A549 (cell line): ENCODE results near the gene DNAJB12. TPM values are rescaled to one million over a fixed set of nuclear protein-coding genes. Genes with fewer than 3 reads are reported as not detected.
A peak's percentile ranks its signal among the peaks of the same experiment; 100 is the strongest.
"Not testable (repeated sequence)": the region's sequence is repeated elsewhere in the genome, so short reads cannot be mapped to it uniquely, and the experiment has no call there.

ENCODE experiments used
- ATAC-seq, 2 experiments: fragments of 200-7000 bp in 1 of 2; fragments of >200 bp in 1 of 2; cut with Nextera tagmentation in 1 of 2; cut with Tn5 transposase in 1 of 2; 3 replicates each; pipeline versions ENCODE4 v1.8.0 to v1.9.1; 2018 to 2020; ENCODE audit warnings: mild to moderate bottlenecking in 1 of 2, moderate library complexity in 1 of 2
- CTCF ChIA-PET: fragments of 300-600 bp; sonication (Branson Sonifier 250); formaldehyde crosslinking; extraction: SDS; loops from one replicate; lab custom pipeline; 2021; ENCODE audit warnings: antibody characterized with exemption, inconsistent platforms; lab: Yijun Ruan, JAX
- POLR2A ChIA-PET: fragments of 350-600 bp; formaldehyde crosslinking; extraction: SDS; loops from one replicate; lab custom pipeline; 2021; ENCODE audit warnings: antibody characterized with exemption, inconsistent platforms; lab: Yijun Ruan, JAX
- DNase-seq, 2 experiments: peaks; one replicate each; pipeline versions ENCODE4 v3.0.0 to v3.0.0-alpha.2; 2011 to 2016; ENCODE audit warnings: low read depth in 1 of 2, low spot score in 1 of 2
- FAIRE-seq: peaks from 2 replicates; lab custom pipeline; 2011; peaks lifted over from hg19 to GRCh38; lab: Jason Lieb, UNC
- H3K27ac ChIP-seq, 2 experiments: fragments of >200 bp; sonication (Bioruptor Twin); formaldehyde crosslinking; 3 replicates each; pipeline ENCODE4 v1.5.1; 2016 to 2017
- H3K4me1 ChIP-seq: fragments of >200 bp; sonication (Bioruptor Twin); formaldehyde crosslinking; 3 replicates; pipeline ENCODE4 v1.6.1; 2016
- H3K4me2 ChIP-seq: fragments of >200 bp; sonication (Bioruptor Twin); formaldehyde crosslinking; 3 replicates; pipeline ENCODE4 v1.6.1; 2016
- H3K4me3 ChIP-seq: fragments of >200 bp; sonication (Bioruptor Twin); formaldehyde crosslinking; 3 replicates; pipeline ENCODE4 v1.5.1; 2016
- H3K9me3 ChIP-seq: fragments of >200 bp; sonication (Bioruptor Twin); formaldehyde crosslinking; 3 replicates; pipeline ENCODE4 v1.6.1; 2016
- CBX2 ChIP-seq: fragments of 200-600 bp; sonication (generic); IDR thresholded peaks from 2 replicates; pipeline ENCODE4 v1.6.1; 2016; ENCODE audit warnings: low read depth, mild to moderate bottlenecking, borderline replicate concordance
- CEBPB ChIP-seq, 2 experiments: fragments of >200 bp in 1 of 2; sonication (Bioruptor Twin) in 1 of 2; formaldehyde crosslinking in 1 of 2; IDR thresholded peaks; 2 replicates each; pipeline ENCODE4 v1.6.1; 2012 to 2016
- E2F6 ChIP-seq: IDR thresholded peaks from 2 replicates; pipeline ENCODE4 v1.6.1; 2012; ENCODE audit warnings: low read depth, borderline replicate concordance
- ELK1 ChIP-seq: fragments of 150-350 bp; IDR thresholded peaks from 2 replicates; pipeline ENCODE4 v1.6.1; 2014; ENCODE audit warnings: low read depth, mild to moderate bottlenecking, low read length
- ESRRA ChIP-seq: fragments of 150-350 bp; IDR thresholded peaks from 2 replicates; pipeline ENCODE4 v1.6.1; 2014; ENCODE audit warnings: mild to moderate bottlenecking, low read length, borderline replicate concordance
- FOSL2 ChIP-seq, 2 experiments: fragments of 450-650 bp in 1 of 2; fragments of >200 bp in 1 of 2; sonication (Bioruptor Twin) in 1 of 2; formaldehyde crosslinking; IDR thresholded peaks; 2 replicates each; pipeline versions ENCODE4 v1.5.0 to v1.6.1; 2016 to 2020; ENCODE audit warnings: mild to moderate bottlenecking in 1 of 2, moderate library complexity in 1 of 2
- FOXS1 ChIP-seq: fragments of 250-450 bp; sonication (Bioruptor Pico); IDR thresholded peaks from 2 replicates; pipeline ENCODE4 v1.5.0; 2020; ENCODE audit warnings: mild to moderate bottlenecking, moderate library complexity
- HDAC2 ChIP-seq: fragments of 200-600 bp; sonication (generic); IDR thresholded peaks from 2 replicates; pipeline ENCODE4 v1.6.1; 2016
- HES2 ChIP-seq: fragments of >200 bp; sonication (Bioruptor Twin); formaldehyde crosslinking; IDR thresholded peaks from 2 replicates; pipeline ENCODE4 v1.6.1; 2016
- HEYL ChIP-seq: fragments of 250-450 bp; sonication (Bioruptor Pico); IDR thresholded peaks from 2 replicates; pipeline ENCODE4 v1.8.0; 2021; ENCODE audit warnings: mild to moderate bottlenecking, moderate library complexity
- HOXB13 ChIP-seq: fragments of 250-450 bp; sonication (Bioruptor Pico); IDR thresholded peaks from 2 replicates; pipeline ENCODE4 v1.5.0; 2020; ENCODE audit warnings: low read depth, mild to moderate bottlenecking, moderate library complexity
- JUN ChIP-seq, 2 experiments: fragments of >200 bp; sonication (Bioruptor Twin); formaldehyde crosslinking; IDR thresholded peaks; 2 replicates in 1 of 2; 3 replicates in 1 of 2; pipeline ENCODE4 v1.6.1; 2016 to 2017
- KDM1A ChIP-seq: fragments of 200-600 bp; sonication (generic); IDR thresholded peaks from 2 replicates; pipeline ENCODE4 v1.6.1; 2016; ENCODE audit warnings: low read depth, mild to moderate bottlenecking
- MAFK ChIP-seq: fragments of 450-650 bp; IDR thresholded peaks from 2 replicates; pipeline ENCODE4 v1.6.1; 2014; ENCODE audit not compliant: partially characterized antibody
- MAZ ChIP-seq: fragments of 150-350 bp; IDR thresholded peaks from 2 replicates; pipeline ENCODE4 v1.6.1; 2014; ENCODE audit warnings: antibody characterized with exemption, low read depth, low read length, borderline replicate concordance
- NPAS2 ChIP-seq: fragments of 250-450 bp; sonication (Bioruptor Pico); IDR thresholded peaks from 2 replicates; pipeline ENCODE4 v1.8.0; 2022; ENCODE audit warnings: mild to moderate bottlenecking, moderate library complexity, borderline replicate concordance
- PBX3 ChIP-seq: IDR thresholded peaks from 2 replicates; pipeline ENCODE4 v1.6.1; 2012
- POLR2AphosphoS2 ChIP-seq: conservative IDR thresholded peaks from 2 replicates; pipeline ENCODE4 v1.6.1; 2012; ENCODE audit warnings: low read length, improper control_type of control experiment, inconsistent platforms
- RAD21 ChIP-seq, 2 experiments: fragments of >200 bp in 1 of 2; sonication (Bioruptor Twin) in 1 of 2; formaldehyde crosslinking in 1 of 2; IDR thresholded peaks in 1 of 2; conservative IDR thresholded peaks in 1 of 2; 2 replicates in 1 of 2; 3 replicates in 1 of 2; pipeline ENCODE4 v1.6.1; 2012 to 2018; ENCODE audit warnings: inconsistent platforms in 1 of 2
- RNF2 ChIP-seq: fragments of 200-600 bp; sonication (generic); IDR thresholded peaks from 2 replicates; pipeline ENCODE4 v1.6.1; 2016; ENCODE audit warnings: low read depth, mild to moderate bottlenecking, antibody characterized with exemption, moderate library complexity, borderline replicate concordance
- SMC3 ChIP-seq: fragments of >200 bp; sonication (Bioruptor Twin); formaldehyde crosslinking; IDR thresholded peaks from 3 replicates; pipeline ENCODE4 v1.6.1; 2018; ENCODE audit warnings: inconsistent platforms
- TFCP2L1 ChIP-seq: fragments of 250-450 bp; sonication (Bioruptor Pico); IDR thresholded peaks from 2 replicates; pipeline ENCODE4 v1.5.0; 2021; ENCODE audit warnings: mild to moderate bottlenecking
- USF2 ChIP-seq: fragments of 450-650 bp; IDR thresholded peaks from 2 replicates; pipeline ENCODE4 v1.6.1; 2014; ENCODE audit warnings: antibody characterized with exemption
- ZFP36 ChIP-seq: fragments of 450-650 bp; IDR thresholded peaks from 2 replicates; pipeline ENCODE4 v1.6.1; 2014; ENCODE audit warnings: borderline replicate concordance; ENCODE audit not compliant: partially characterized antibody
- ZNF302 ChIP-seq: fragments of 250-450 bp; sonication (Bioruptor Pico); IDR thresholded peaks from 2 replicates; pipeline ENCODE4 v1.9.0; 2021; ENCODE audit warnings: inconsistent platforms, mild to moderate bottlenecking, moderate library complexity
- WGBS: methylation state at CpG from one replicate; pipeline ENCODE4 v1.1.6; 2017; ENCODE audit errors: missing lambda C conversion rate; 5-methylcytosine and 5-hydroxymethylcytosine counted together
- polyA plus RNA-seq, 4 experiments: library from polyadenylated mRNA; depleted of rRNA in 3 of 4; stranded (reverse); fragments of >200 nt; fragmentation: RNase III in 1 of 4; extraction: RNeasy Plus Mini Kit Qiagen cat#74134 plus additional on column Dnase treatment in 1 of 4; gene quantifications; 2 replicates in 3 of 4; 3 replicates in 1 of 4; pipeline ENCODE4 v1.2.3, GENCODE V29; 2011 to 2017

Gene DNAJB12
- polyA plus RNA-seq, 2 of the 4 experiments (the other 2 are of a cell fraction) = 21.5 to 26.7 TPM

- no peak for ATAC-seq
- H3K4me1 ChIP-seq = no peaks in the 10 kb centered on the region
- no peak overlapping the region; a peak in 1 of 6 replicates for H3K27ac ChIP-seq
- CTCF ChIA-PET = interaction anchor here (2.3 kb wide), 1 partner anchor 447 kb away, joined by 7 read pairs; no protein-coding TSS in a partner anchor
- peak; percentile 7 for FAIRE-seq
- WGBS = 60% methylated on average over 3 of the region's 3 CpGs
- DNase-seq = no peak
- POLR2A ChIA-PET = no interaction called here
- H3K4me2 ChIP-seq = no peak overlapping the region
- H3K4me3 ChIP-seq = no peak overlapping the region
- no peaks in the 10 kb centered on the region for H3K9me3 ChIP-seq
- TF ChIP-seq POLR2AphosphoS2 = no peak
- TF ChIP-seq SMC3 = no peak
- no peak for TF ChIP-seq ELK1
- no peak for TF ChIP-seq ZNF302 (CRISPR knock-in tag)
- TF ChIP-seq CEBPB (IDR thresholded peaks at IDR 0.05) = no peak
- no peak for TF ChIP-seq HOXB13 (CRISPR knock-in tag)
- TF ChIP-seq, all 56 proteins: peak for 0
Measured at GRCh38 chr10:72386916-72387586, 32.3 kb upstream of the DNAJB12 start.

- WGBS = 85% methylated on average over 4 of the region's 4 CpGs
- ATAC-seq = no peak
- DNase-seq = no peak
- ChIA-PET POLR2A (no interaction called here), CTCF (no interaction called here)
- no peaks in the 10 kb centered on the region for H3K9me3 ChIP-seq
- H3K27ac ChIP-seq = no peak overlapping the region
- no peak overlapping the region for H3K4me2 ChIP-seq
- TF ChIP-seq USF2 = no peak
- no peak for TF ChIP-seq FOXS1 (CRISPR knock-in tag)
- no peak for TF ChIP-seq HDAC2
- TF ChIP-seq TFCP2L1 = no peak
- TF ChIP-seq ZFP36 = no peak
- no peak for TF ChIP-seq NPAS2 (CRISPR knock-in tag)
- no peak for TF ChIP-seq JUN (IDR thresholded peaks at IDR 0.05)
- H3K4me1 ChIP-seq = no peaks in the 10 kb centered on the region
- no peak overlapping the region for H3K4me3 ChIP-seq
- FAIRE-seq = no peak
Measured at GRCh38 chr10:72385724-72386123, 31.0 kb upstream of the DNAJB12 start.

GRCh38 chr10:72384982-72385381, 30.3 kb upstream of the DNAJB12 start:
- H3K4me3 ChIP-seq, H3K9me3 ChIP-seq, ATAC-seq, DNase-seq, H3K27ac ChIP-seq, H3K4me2 ChIP-seq, POLR2A ChIA-PET, H3K4me1 ChIP-seq, FAIRE-seq, CTCF ChIA-PET: not testable (repeated sequence)
- 89% methylated on average over 7 of the region's 7 CpGs for WGBS

- POLR2A ChIA-PET = no interaction called here
- Histone ChIP-seq H3K9me3 (no peaks in the 10 kb centered on the region), H3K4me3 (no peak overlapping the region), H3K27ac (no peak overlapping the region), H3K4me2 (no peak overlapping the region), H3K4me1 (no peaks in the 10 kb centered on the region)
- 72% methylated on average over 2 of the region's 2 CpGs for WGBS
- FAIRE-seq (no peak), DNase-seq (no peak), ATAC-seq (no peak)
- CTCF ChIA-PET = interaction anchor here (1.8 to 2.8 kb wide), 2 partner anchors 13 to 15 kb away, joined by 3 to 13 read pairs; no protein-coding TSS in a partner anchor
- TF ChIP-seq ELK1 (no peak), ZFP36 (no peak), CBX2 (no peak), HES2 (no peak), HEYL (CRISPR knock-in tag) (no peak), KDM1A (no peak), MAZ (no peak), RAD21 (conservative IDR thresholded peaks at IDR 0.05 in 1 of 2, IDR thresholded peaks at IDR 0.05 in 1 of 2) (no peak), ESRRA (no peak), MAFK (no peak), E2F6 (no peak), FOSL2 (IDR thresholded peaks at IDR 0.05) (no peak), FOSL2 (CRISPR knock-in tag; IDR thresholded peaks at IDR 0.05) (no peak), PBX3 (no peak), RNF2 (no peak)
Measured at GRCh38 chr10:72379776-72380175, 25.1 kb upstream of the DNAJB12 start.
